DOHH2 (cell line): ENCODE results near the gene PRDM15.

Experiments used
- H3F3A ChIP-seq: fragments of 200-600 bp; sonication (generic), shearing (Covaris generic); 2 replicates; pipeline ENCODE4 v1.6.0; 2016; ENCODE audit warnings: antibody characterized with exemption, mild to moderate bottlenecking; ENCODE audit not compliant: control insufficient read depth, insufficient read depth
- H3K27ac ChIP-seq: fragments of 200-600 bp; sonication (generic); 2 replicates; pipeline ENCODE4 v1.5.1; 2014; ENCODE audit warnings: low read depth, mild to moderate bottlenecking, low read length, moderate library complexity
- H3K27me3 ChIP-seq: fragments of 200-600 bp; sonication (generic); 2 replicates; pipeline ENCODE4 v1.6.1; 2014; ENCODE audit warnings: mild to moderate bottlenecking, low read length, mixed read lengths; ENCODE audit not compliant: control insufficient read depth
- H3K36me3 ChIP-seq: fragments of 200-600 bp; sonication (generic); 2 replicates; pipeline ENCODE4 v1.6.1; 2014; ENCODE audit warnings: mild to moderate bottlenecking, low read length, moderate library complexity, mixed read lengths; ENCODE audit not compliant: control insufficient read depth
- H3K4me1 ChIP-seq: fragments of 200-600 bp; sonication (generic); 2 replicates; pipeline ENCODE4 v1.6.1; 2014; ENCODE audit warnings: mild to moderate bottlenecking, low read length, mixed read lengths; ENCODE audit not compliant: control insufficient read depth
- H3K4me2 ChIP-seq: fragments of 200-600 bp; sonication (generic); 2 replicates; pipeline ENCODE4 v1.6.0; 2014; ENCODE audit warnings: mild to moderate bottlenecking, low read length, moderate library complexity
- H3K4me3 ChIP-seq: fragments of 200-600 bp; sonication (generic); 2 replicates; pipeline ENCODE4 v1.5.1; 2014; ENCODE audit warnings: mild to moderate bottlenecking, low read length, mixed read lengths
- H3K79me2 ChIP-seq: fragments of 200-600 bp; sonication (generic); 2 replicates; pipeline ENCODE4 v1.6.1; 2014; ENCODE audit warnings: mild to moderate bottlenecking, low read length, mixed read lengths; ENCODE audit not compliant: control insufficient read depth
- H3K9me2 ChIP-seq: fragments of 200-600 bp; sonication (generic); replicated peaks from 2 replicates; pipeline ENCODE4 v1.6.1; 2014; ENCODE audit warnings: mild to moderate bottlenecking, low read length, mixed read lengths; ENCODE audit not compliant: control insufficient read depth
- H3K9me3 ChIP-seq: fragments of 200-600 bp; sonication (generic); 2 replicates; pipeline ENCODE4 v1.6.1; 2014; ENCODE audit warnings: antibody characterized with exemption, low read length, mixed read lengths; ENCODE audit not compliant: control insufficient read depth, insufficient read depth
- H4K20me1 ChIP-seq: fragments of 200-600 bp; sonication (generic); 2 replicates; pipeline ENCODE4 v1.6.0; 2014; ENCODE audit warnings: low read depth, mild to moderate bottlenecking, antibody characterized with exemption, low read length, moderate library complexity; ENCODE audit not compliant: control insufficient read depth, insufficient read depth
- EZH2phosphoT487 ChIP-seq: fragments of 200-600 bp; sonication (generic); IDR thresholded peaks from 2 replicates; pipeline ENCODE4 v1.6.1; 2017; ENCODE audit warnings: borderline replicate concordance, mild to moderate bottlenecking, antibody characterized with exemption, low read length, moderate library complexity, mixed read lengths
- TF ChIP-seq, protein P1 (sequence below): fragments of 200-600 bp; sonication (generic); IDR thresholded peaks from one replicate; pipeline ENCODE4 v1.5.1; 2014; ENCODE audit warnings: antibody characterized with exemption, mild to moderate bottlenecking, low read depth, low read length; ENCODE audit not compliant: poor library complexity, severe bottlenecking

The PRDM15 gene

DNA sequence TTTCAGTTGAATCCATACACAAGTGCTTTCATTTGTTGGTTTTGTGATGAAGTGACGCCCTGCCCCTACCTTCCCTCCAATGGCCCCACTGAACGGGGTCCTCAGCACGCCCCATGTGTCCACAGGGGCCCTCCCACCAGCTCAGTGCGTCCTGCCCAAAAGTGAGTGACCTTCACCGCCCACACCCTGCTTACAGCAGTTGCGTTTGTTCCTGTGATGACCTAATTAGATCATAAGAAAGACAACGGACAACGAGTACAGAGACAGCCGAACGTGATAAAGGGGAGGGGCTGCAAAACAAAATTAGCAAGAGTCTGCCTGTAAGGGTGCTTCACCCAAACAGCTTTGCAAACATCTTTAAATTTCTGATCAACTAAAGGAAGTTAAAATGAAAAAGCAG, 74.1 kb downstream of the PRDM15 start:
- H3K36me3 ChIP-seq, result peaks cover 93% of the 10 kb centered on the region
- no peak overlapping the region for H3K27ac ChIP-seq
- H3K9me3 ChIP-seq, result no peaks in the 10 kb centered on the region
- peaks cover 17% of the 10 kb centered on the region; the same call in 1 of the 2 replicates for H4K20me1 ChIP-seq
- peaks cover 3% of the 10 kb centered on the region; the same call in 1 of the 2 replicates for H3F3A ChIP-seq
- H3K9me2 ChIP-seq, result no peaks in the 10 kb centered on the region
- no peaks in the 10 kb centered on the region for H3K27me3 ChIP-seq
- no peaks in the 10 kb centered on the region for H3K4me1 ChIP-seq
- no peak overlapping the region for H3K4me2 ChIP-seq
- H3K4me3 ChIP-seq, result no peak overlapping the region
- H3K79me2 ChIP-seq, result peaks cover 44% of the 10 kb centered on the region
- no peak for TF ChIP-seq EZH2phosphoT487
- TF ChIP-seq, protein P1, sequence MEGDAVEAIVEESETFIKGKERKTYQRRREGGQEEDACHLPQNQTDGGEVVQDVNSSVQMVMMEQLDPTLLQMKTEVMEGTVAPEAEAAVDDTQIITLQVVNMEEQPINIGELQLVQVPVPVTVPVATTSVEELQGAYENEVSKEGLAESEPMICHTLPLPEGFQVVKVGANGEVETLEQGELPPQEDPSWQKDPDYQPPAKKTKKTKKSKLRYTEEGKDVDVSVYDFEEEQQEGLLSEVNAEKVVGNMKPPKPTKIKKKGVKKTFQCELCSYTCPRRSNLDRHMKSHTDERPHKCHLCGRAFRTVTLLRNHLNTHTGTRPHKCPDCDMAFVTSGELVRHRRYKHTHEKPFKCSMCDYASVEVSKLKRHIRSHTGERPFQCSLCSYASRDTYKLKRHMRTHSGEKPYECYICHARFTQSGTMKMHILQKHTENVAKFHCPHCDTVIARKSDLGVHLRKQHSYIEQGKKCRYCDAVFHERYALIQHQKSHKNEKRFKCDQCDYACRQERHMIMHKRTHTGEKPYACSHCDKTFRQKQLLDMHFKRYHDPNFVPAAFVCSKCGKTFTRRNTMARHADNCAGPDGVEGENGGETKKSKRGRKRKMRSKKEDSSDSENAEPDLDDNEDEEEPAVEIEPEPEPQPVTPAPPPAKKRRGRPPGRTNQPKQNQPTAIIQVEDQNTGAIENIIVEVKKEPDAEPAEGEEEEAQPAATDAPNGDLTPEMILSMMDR, result no peak

DNA sequence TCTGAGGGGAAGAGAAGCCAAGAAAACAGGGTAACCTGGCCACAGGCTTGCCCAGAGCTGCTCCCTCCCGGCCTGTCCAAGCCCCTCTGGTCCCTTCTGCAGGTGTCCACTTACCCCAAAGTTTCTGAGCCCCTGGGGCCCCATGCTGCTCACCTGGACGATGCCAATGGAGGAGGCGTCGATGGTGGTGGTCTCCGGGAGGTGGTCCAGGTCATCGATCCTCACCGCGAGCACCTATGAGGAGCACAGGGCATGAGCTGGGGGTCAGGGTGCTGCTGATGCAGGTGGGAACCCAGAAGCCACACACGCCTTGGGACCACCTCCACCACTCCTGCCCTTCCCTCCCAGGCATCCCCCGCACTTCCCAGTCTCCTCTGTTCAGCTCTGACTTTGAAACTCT, 74.8 kb downstream of the PRDM15 start:
- Histone ChIP-seq H3K4me3 (no peak overlapping the region), H3K4me2 (no peak overlapping the region)

DNA sequence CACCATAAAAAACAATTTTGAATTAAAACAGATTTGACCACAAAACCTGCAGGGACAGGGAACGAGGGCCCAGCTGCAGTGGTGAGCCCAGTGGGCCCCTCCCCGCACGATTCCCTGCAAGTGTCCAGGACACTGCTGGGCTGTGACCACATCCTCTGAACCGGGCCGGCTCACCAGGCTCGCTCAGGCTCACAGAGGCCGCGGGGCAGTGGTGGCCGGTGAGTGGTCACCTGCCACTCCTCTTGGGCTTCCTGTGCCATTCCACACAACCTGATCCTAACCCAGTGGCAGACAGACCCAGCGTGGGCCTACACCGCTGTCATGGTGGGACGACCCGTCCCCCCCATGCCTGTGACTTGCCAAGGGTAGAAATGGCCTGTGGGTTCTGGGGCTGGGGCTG, 75.8 kb downstream of the PRDM15 start:
- peaks cover 92% of the 10 kb centered on the region for H3K36me3 ChIP-seq
- TF ChIP-seq EZH2phosphoT487, result no peak
- TF ChIP-seq, protein P1, result no peak

More for the DNA sequence above, 74.8 kb downstream of the PRDM15 start:
- peaks cover 93% of the 10 kb centered on the region for H3K36me3 ChIP-seq
- H3F3A ChIP-seq, result peaks cover 3% of the 10 kb centered on the region; the same call in 1 of the 2 replicates
- peaks cover 38% of the 10 kb centered on the region for H3K79me2 ChIP-seq
- H3K9me3 ChIP-seq, result no peaks in the 10 kb centered on the region
- peaks cover 17% of the 10 kb centered on the region; the same call in 1 of the 2 replicates for H4K20me1 ChIP-seq
- no peaks in the 10 kb centered on the region for H3K4me1 ChIP-seq
- H3K27ac ChIP-seq, result no peak overlapping the region
- TF ChIP-seq EZH2phosphoT487, result no peak
- TF ChIP-seq, protein P1, result no peak
- no peaks in the 10 kb centered on the region for H3K27me3 ChIP-seq
- no peaks in the 10 kb centered on the region for H3K9me2 ChIP-seq

More for the DNA sequence above, 75.8 kb downstream of the PRDM15 start:
- Histone ChIP-seq H3F3A (no peaks in the 10 kb centered on the region), H3K4me2 (no peak overlapping the region), H3K9me3 (no peaks in the 10 kb centered on the region), H4K20me1 (peaks cover 11% of the 10 kb centered on the region; the same call in 1 of the 2 replicates), H3K4me3 (no peak overlapping the region), H3K4me1 (no peaks in the 10 kb centered on the region), H3K79me2 (peaks cover 29% of the 10 kb centered on the region), H3K27me3 (no peaks in the 10 kb centered on the region), H3K9me2 (no peaks in the 10 kb centered on the region), H3K27ac (no peak overlapping the region)
